Measurements from ENCODE around the gene TMEM185A.
"Not testable (repeated sequence)": the region's sequence is repeated elsewhere in the genome, so short reads cannot be mapped to it uniquely, and the experiment has no call there.

TMEM185A gene

DNA sequence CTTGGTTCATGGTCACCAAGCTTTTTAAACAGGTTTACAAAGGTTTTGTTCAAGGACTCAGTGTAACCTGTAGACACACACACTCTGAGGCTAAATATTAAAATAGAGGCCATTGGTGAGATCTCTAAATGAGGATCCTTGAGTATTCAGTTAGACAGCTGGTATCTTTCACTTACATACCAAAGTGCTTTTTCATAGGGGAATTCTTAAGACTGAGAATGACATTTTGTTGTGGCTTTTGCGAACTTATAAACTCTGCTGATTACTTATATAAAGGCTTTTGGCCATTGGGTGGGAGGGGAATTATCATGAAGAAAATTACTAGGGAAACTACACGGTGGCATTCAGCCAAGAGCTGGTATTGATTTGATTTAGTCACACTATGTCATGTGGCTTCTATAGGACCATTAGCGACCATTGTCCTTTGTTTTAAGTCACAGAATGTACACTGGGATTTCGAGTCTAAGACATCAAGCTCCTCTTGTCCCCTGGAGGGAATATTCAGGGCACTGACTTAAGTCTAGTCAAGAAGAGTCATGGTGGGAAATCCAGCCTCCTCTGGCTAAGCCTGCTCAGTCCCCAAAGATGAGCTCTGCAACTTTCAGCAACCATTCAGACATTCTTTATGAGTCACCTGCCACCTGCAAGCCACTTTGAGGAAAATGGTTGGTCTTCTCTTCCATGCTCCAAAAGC lies 80.2 kb downstream of the TMEM185A start:
- DNase-seq (ENCODE audit: low spot score) = not testable (repeated sequence)

GRCh38 chrX:149550454-149550853 lies 81.1 kb downstream of the TMEM185A start:
- DNase-seq (ENCODE audit: low spot score) = not testable (repeated sequence)

- not testable (repeated sequence) for DNase-seq (ENCODE audit: low spot score)
These were observed 81.9 kb downstream of the TMEM185A start, which contains the start of gene HSFX3 for GRCh38 chrX:149549701-149550100. Gene HSFX3, minus strand, starts transcription at chrX:149549924. Its CDS starts 72 bp downstream, at chrX:149549852.

GRCh38 chrX:149547782-149548181 lies 83.8 kb downstream of the TMEM185A start:
- not testable (repeated sequence) for DNase-seq (ENCODE audit: low spot score)

DNA sequence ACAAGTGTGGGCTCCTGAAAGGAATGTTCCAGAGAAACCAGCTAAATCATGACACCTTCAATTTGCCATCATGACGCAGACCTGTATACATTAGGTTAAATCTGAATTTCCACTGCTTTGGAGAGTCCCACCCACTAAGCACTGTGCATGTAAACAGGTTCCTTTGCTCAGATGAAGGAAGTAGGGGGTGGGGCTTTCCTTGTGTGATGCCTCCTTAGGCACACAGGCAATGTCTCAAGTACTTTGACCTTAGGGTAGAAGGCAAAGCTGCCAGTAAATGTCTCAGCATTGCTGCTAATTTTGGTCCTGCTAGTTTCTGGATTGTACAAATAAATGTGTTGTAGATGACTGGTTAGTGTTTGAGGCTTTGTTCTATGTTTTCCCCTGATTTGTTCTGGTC lies 84.6 kb downstream of the TMEM185A start:
- not testable (repeated sequence) for DNase-seq (ENCODE audit: low spot score)

Data from Ammon's horn (tissue), 1 donor.